HUDEP-2 (cell line): Measurements from ENCODE around the gene ZNF136.
A peak's percentile ranks its signal among the peaks of the same experiment; 100 is the strongest.

Source experiments
- DNase-seq, 76 experiments: peaks; one replicate each; lab custom pipeline; 2025; ENCODE audit not compliant: unreplicated experiment in 76 of 76; lab: John Stamatoyannopoulos, UW

ZNF136 gene

GRCh38 chr19:12187625-12188024 lies 24.7 kb downstream of the ZNF136 start:
- no peak for DNase-seq

- DNase-seq: peak in 1 of 76 experiments; percentile 4
Measured at GRCh38 chr19:12194827-12195731, 32.2 kb downstream of the ZNF136 start.

GRCh38 chr19:12198136-12198535 lies 35.2 kb downstream of the ZNF136 start:
- no peak for DNase-seq

- DNase-seq: no peak
Measured at GRCh38 chr19:12199757-12200419, 37.0 kb downstream of the ZNF136 start.

- peak in 1 of 76 experiments; percentile 1 for DNase-seq
Measured at GRCh38 chr19:12202250-12202649, 39.4 kb downstream of the ZNF136 start.

- no peak for DNase-seq
Measured at GRCh38 chr19:12205296-12205695, 42.4 kb downstream of the ZNF136 start.

GRCh38 chr19:12208221-12208620 lies 45.3 kb downstream of the ZNF136 start:
- no peak for DNase-seq

- DNase-seq: no peak
Measured at GRCh38 chr19:12217332-12217731, 54.4 kb downstream of the ZNF136 start.

- no peak for DNase-seq
Measured at GRCh38 chr19:12222980-12223630, 60.2 kb downstream of the ZNF136 start.

- no peak for DNase-seq
Measured at GRCh38 chr19:12224676-12225075, 61.8 kb downstream of the ZNF136 start.

GRCh38 chr19:12229990-12230389 lies 67.1 kb downstream of the ZNF136 start:
- DNase-seq: no peak

GRCh38 chr19:12230751-12231733 lies 68.1 kb downstream of the ZNF136 start:
- DNase-seq: no peak

- no peak for DNase-seq
Measured at GRCh38 chr19:12232961-12233360, 70.1 kb downstream of the ZNF136 start.

GRCh38 chr19:12237143-12237839 lies 74.4 kb downstream of the ZNF136 start:
- no peak for DNase-seq
